ENCODE measurements around the gene CMIP. TPM values are rescaled to one million over a fixed set of nuclear protein-coding genes. Genes with fewer than 3 reads are reported as not detected.

The CMIP gene
- total RNA-seq, 2 donors from 2014 or later, result 30.1 to 95.1 TPM

DNA sequence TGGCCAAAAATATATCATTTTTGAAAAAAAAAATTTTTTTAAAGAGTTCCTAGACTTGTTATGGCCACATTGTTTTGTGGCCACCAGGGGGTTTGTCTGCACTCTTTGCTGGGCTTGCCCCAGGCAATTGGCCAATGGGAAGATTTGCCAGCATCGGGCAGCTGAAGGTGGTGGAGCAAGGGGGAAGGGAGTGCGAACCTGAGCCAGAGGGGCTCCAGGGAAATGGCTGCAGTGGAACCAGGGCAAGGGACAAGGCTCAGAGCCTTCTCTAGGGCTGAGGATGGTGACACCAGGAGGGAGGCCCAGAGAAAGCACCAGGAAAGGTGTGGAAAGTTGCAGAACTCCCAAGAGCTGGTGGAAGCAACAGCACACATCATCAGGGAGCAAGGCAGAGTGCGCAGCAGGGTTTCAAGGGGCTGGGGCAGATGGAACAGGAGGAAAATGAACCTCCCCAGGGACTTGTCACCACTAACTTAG is 15.5 kb upstream of the CMIP start:
- no peaks in the 10 kb centered on the region for H3K4me1 ChIP-seq (replicated peaks)
- no peak for TF ChIP-seq POLR2A (IDR thresholded peaks at IDR 0.05)
- peak; percentile 15 to 51 (median 43) for TF ChIP-seq CTCF (IDR thresholded peaks at IDR 0.05)
- peak; percentile 38 for TF ChIP-seq POLR2AphosphoS5 (IDR thresholded peaks at IDR 0.05)
- H3K27ac ChIP-seq, result no peak overlapping the region
- H3K36me3 ChIP-seq, result no peaks in the 10 kb centered on the region
- intact Hi-C loops (cut with DNase I), result no loop called here
- no peaks in the 10 kb centered on the region for H3K27me3 ChIP-seq (replicated peaks; ENCODE audit: insufficient read depth)
- no peaks in the 10 kb centered on the region for H3K9me3 ChIP-seq
- DNase-seq (ENCODE audit: low spot score), result no peak
- WGBS, result 42% methylated on average over 3 of the region's 3 CpGs
- H3K4me3 ChIP-seq, result no peak overlapping the region

GRCh38 chr16:81431554-81432353 is 12.9 kb upstream of the CMIP start:
- intact Hi-C loops (cut with DNase I), result no loop called here
- no peak overlapping the region for H3K4me3 ChIP-seq
- WGBS, result 62% methylated on average over 23 of the region's 23 CpGs
- no peaks in the 10 kb centered on the region for H3K27me3 ChIP-seq (replicated peaks; ENCODE audit: insufficient read depth)
- H3K36me3 ChIP-seq, result no peaks in the 10 kb centered on the region
- H3K4me1 ChIP-seq (replicated peaks), result no peaks in the 10 kb centered on the region
- H3K27ac ChIP-seq, result peak overlapping the region in 1 of 2 donors; percentile 51
- no peak for DNase-seq (ENCODE audit: low spot score)
- no peaks in the 10 kb centered on the region for H3K9me3 ChIP-seq
- TF ChIP-seq POLR2AphosphoS5 (IDR thresholded peaks at IDR 0.05) (no peak), CTCF (IDR thresholded peaks at IDR 0.05) (no peak), POLR2A (IDR thresholded peaks at IDR 0.05) (no peak)

DNA sequence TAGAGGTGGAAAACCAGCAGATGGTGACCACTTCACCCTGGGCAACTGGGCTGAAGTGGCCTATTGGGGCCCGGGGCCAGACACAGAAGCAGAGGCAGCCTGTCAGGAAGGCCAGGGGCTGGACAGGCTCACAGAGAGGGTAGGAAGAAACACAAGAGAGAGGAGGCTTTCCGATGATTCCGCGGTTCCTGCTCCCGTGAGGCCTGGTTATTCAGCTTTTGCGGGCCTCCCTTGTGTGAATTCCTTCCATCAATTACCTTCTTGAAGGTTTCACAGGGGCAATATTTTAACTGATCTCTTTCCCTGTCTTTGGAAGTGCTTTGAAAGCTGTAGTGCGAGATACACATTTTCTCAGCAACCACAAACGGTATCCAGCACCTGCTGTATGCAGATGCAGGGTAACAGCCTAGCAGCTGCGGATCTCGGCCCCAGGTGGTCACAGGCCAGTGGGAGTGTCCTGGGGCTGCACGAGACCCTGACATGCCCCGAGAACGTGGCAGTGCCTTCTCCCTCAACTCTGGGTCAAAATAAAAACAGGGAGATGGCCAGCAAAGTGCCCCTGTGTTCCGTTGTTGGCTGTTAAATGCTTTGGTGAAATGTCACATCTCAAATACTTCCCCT is 11.6 kb upstream of the CMIP start:
- Histone ChIP-seq H3K27me3 (replicated peaks; ENCODE audit: insufficient read depth) (no peaks in the 10 kb centered on the region), H3K27ac (no peak overlapping the region), H3K36me3 (no peaks in the 10 kb centered on the region), H3K4me1 (replicated peaks) (peaks cover 4% of the 10 kb centered on the region), H3K9me3 (no peaks in the 10 kb centered on the region), H3K4me3 (no peak overlapping the region)
- WGBS, result 79% methylated on average over 14 of the region's 14 CpGs
- no peak for TF ChIP-seq POLR2A (IDR thresholded peaks at IDR 0.05)
- no peak for TF ChIP-seq CTCF (IDR thresholded peaks at IDR 0.05)
- TF ChIP-seq POLR2AphosphoS5 (IDR thresholded peaks at IDR 0.05), result no peak
- no peak for DNase-seq (ENCODE audit: low spot score)
- intact Hi-C loops (cut with DNase I), result no loop called here

DNA sequence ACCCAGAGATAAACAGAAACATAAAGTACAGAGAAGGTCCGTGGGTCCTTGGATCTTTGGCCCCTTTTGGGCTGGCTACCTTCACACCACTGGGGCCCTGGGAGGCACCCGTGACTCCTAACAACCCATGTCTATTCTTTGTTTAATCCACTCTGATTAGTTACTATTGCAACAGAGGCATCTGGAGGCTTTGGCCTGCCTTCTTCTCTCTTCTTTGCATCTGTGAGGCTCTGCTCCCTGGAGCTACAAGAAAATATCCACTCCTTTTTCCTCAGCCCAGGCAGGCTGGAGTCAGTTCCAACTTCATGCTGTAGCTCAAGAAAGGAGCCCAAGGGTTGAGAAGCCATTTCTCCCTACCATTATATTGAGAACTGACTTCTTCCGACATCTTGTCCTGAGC is 9.5 kb upstream of the CMIP start:
- no peaks in the 10 kb centered on the region for H3K9me3 ChIP-seq
- H3K36me3 ChIP-seq, result no peaks in the 10 kb centered on the region
- no peak for DNase-seq (ENCODE audit: low spot score)
- H3K27me3 ChIP-seq (replicated peaks; ENCODE audit: insufficient read depth), result no peaks in the 10 kb centered on the region
- H3K4me1 ChIP-seq (replicated peaks), result peaks cover 6% of the 10 kb centered on the region
- WGBS, result 94% methylated on average over 3 of the region's 3 CpGs
- intact Hi-C loops (cut with DNase I), result no loop called here
- no peak overlapping the region for H3K4me3 ChIP-seq
- no peak overlapping the region for H3K27ac ChIP-seq
- TF ChIP-seq POLR2A (IDR thresholded peaks at IDR 0.05), result no peak
- TF ChIP-seq POLR2AphosphoS5 (IDR thresholded peaks at IDR 0.05), result no peak
- TF ChIP-seq CTCF (IDR thresholded peaks at IDR 0.05), result no peak

All from prostate gland (tissue), 2 donors.